Tibial nerve (tissue), 4 donors: ENCODE results near the gene ABHD3. TPM values are rescaled to one million over a fixed set of nuclear protein-coding genes. Genes with fewer than 3 reads are reported as not detected.
"Not testable (repeated sequence)": the region's sequence is repeated elsewhere in the genome, so short reads cannot be mapped to it uniquely, and the experiment has no call there.

ENCODE experiments used
- DNase-seq, 2 donors: peaks; one replicate each; pipeline ENCODE4 v3.0.0-alpha.2; 2019; ENCODE audit warnings: low spot score in 2 of 2
- H3K27ac ChIP-seq, 4 donors: fragments of 200-600 bp; sonication (generic) in 3 of 4; one replicate each; pipeline ENCODE4 v1.5.1; 2017 to 2019; ENCODE audit warnings: mild to moderate bottlenecking in 1 of 4
- H3K27me3 ChIP-seq, 2 donors: fragments of 200-600 bp; sonication (generic) in 1 of 2; one replicate each; pipeline versions ENCODE4 v1.5.1 to v1.6.0; 2017 to 2019
- H3K36me3 ChIP-seq, 3 donors: fragments of 200-600 bp; sonication (generic); one replicate each; pipeline ENCODE4 v1.5.1; 2018 to 2019
- H3K4me1 ChIP-seq, 4 donors: fragments of 200-600 bp; sonication (generic) in 3 of 4; one replicate each; pipeline ENCODE4 v1.5.1; 2017 to 2019
- H3K4me3 ChIP-seq, 4 donors: fragments of 200-600 bp; sonication (generic) in 3 of 4; one replicate each; pipeline ENCODE4 v1.5.1; 2017 to 2019; ENCODE audit warnings: mild to moderate bottlenecking in 1 of 4, moderate library complexity in 1 of 4
- H3K9me3 ChIP-seq, 4 donors: fragments of 200-600 bp; sonication (generic) in 3 of 4; one replicate each; pipeline ENCODE4 v1.5.1; 2017 to 2019
- EP300 ChIP-seq, 2 donors: sonication (generic); formaldehyde crosslinking; IDR thresholded peaks; one replicate each; pipeline ENCODE4 v1.6.1; 2017; ENCODE audit warnings: antibody characterized with exemption in 2 of 2, mild to moderate bottlenecking in 1 of 2
- POLR2A ChIP-seq, 2 donors: fragments of 450-650 bp; IDR thresholded peaks; one replicate each; pipeline ENCODE4 v1.6.1; 2017; ENCODE audit warnings: antibody characterized with exemption in 2 of 2, mild to moderate bottlenecking in 2 of 2, moderate library complexity in 2 of 2
- WGBS, 2 donors: methylation state at CpG; one replicate each; pipeline ENCODE4 v1.1.5; 2018; 5-methylcytosine and 5-hydroxymethylcytosine counted together
- total RNA-seq, 4 donors: library from RNA; depleted of rRNA; stranded (reverse); fragments of >200 nt; gene quantifications; one replicate each; pipeline ENCODE4 v1.1.0, GENCODE V29; 2016
- TF ChIP-seq, protein P1 (sequence below), 5 experiments: fragments of 200-600 bp in 3 of 5; fragments of 450-650 bp in 2 of 5; sonication (generic) in 3 of 5; IDR thresholded peaks; one replicate each; pipeline ENCODE4 v1.5.1; 2016 to 2019; ENCODE audit warnings: antibody characterized with exemption in 5 of 5, mild to moderate bottlenecking in 3 of 5, moderate library complexity in 2 of 5

The ABHD3 gene
- total RNA-seq, 4 donors from 2014 or later, result 8.6 to 15.7 (median 12.8) TPM

DNA sequence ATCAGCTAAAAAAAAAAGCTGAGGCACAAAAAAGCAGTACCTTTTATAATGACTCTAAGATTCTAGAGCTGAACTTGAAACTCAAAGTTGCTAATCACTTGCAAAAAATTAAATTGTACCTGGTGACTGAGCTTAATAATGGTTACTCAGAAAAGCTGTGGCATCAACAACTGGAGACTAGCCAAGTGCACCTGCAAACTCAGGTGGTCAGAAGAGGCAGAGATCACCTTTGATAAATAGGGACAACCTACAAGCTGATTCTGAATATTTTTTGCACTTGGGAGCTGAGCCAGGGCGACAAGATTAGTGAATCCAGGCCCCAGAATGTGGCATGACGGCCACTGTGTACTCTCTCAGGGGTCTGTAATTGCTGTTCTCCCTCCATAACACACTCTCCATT lies 3.0 kb downstream of the ABHD3 start:
- H3K27ac ChIP-seq, result no peak overlapping the region
- no peak for TF ChIP-seq EP300 (IDR thresholded peaks at IDR 0.05)
- TF ChIP-seq POLR2A (IDR thresholded peaks at IDR 0.05), result no peak
- TF ChIP-seq, protein P1, sequence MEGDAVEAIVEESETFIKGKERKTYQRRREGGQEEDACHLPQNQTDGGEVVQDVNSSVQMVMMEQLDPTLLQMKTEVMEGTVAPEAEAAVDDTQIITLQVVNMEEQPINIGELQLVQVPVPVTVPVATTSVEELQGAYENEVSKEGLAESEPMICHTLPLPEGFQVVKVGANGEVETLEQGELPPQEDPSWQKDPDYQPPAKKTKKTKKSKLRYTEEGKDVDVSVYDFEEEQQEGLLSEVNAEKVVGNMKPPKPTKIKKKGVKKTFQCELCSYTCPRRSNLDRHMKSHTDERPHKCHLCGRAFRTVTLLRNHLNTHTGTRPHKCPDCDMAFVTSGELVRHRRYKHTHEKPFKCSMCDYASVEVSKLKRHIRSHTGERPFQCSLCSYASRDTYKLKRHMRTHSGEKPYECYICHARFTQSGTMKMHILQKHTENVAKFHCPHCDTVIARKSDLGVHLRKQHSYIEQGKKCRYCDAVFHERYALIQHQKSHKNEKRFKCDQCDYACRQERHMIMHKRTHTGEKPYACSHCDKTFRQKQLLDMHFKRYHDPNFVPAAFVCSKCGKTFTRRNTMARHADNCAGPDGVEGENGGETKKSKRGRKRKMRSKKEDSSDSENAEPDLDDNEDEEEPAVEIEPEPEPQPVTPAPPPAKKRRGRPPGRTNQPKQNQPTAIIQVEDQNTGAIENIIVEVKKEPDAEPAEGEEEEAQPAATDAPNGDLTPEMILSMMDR (IDR thresholded peaks at IDR 0.05), result no peak
- H3K9me3 ChIP-seq, result peaks cover 0 to 5% (median 0%) of the 10 kb centered on the region in 4 donors
- H3K27me3 ChIP-seq, result no peaks in the 10 kb centered on the region
- peaks cover 0 to 15% (median 0%) of the 10 kb centered on the region in 4 donors for H3K4me1 ChIP-seq
- H3K4me3 ChIP-seq, result no peak overlapping the region
- WGBS, 2 donors, result 96 to 100% methylated on average over 2 of the region's 2 CpGs
- peaks cover 0 to 24% (median 0%) of the 10 kb centered on the region in 3 donors for H3K36me3 ChIP-seq
- no peak for DNase-seq

DNA sequence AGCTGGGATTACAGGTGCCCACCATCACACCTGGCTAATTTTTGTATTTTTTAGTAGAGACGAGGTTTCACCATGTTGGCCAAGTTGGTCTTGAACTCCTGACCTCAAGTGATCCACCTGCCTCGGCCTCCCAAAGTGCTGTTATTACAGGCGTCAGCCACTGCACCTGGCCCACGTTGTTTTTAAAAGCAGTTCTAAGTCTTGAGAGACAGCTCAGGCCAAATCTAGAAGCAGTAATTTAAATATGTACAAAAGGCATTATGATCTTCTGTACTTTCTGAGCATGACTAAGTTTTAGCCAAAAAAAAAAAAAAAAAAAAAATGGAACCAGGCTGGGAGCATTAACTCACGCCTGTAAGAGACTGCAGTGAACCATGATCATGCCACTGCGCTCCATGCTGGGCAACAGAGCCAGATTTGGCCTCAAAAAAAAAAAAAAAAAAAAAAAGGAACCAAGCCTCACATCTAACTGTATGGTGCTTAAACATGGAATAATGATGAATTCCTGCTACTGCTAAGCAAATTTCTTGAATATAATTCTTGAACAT lies 4.0 kb downstream of the ABHD3 start:
- H3K4me1 ChIP-seq, result peaks cover 0 to 15% (median 0%) of the 10 kb centered on the region in 4 donors
- no peaks in the 10 kb centered on the region for H3K9me3 ChIP-seq
- TF ChIP-seq POLR2A (IDR thresholded peaks at IDR 0.05) (no peak), EP300 (IDR thresholded peaks at IDR 0.05) (no peak)
- TF ChIP-seq, protein P1 (IDR thresholded peaks at IDR 0.05), result no peak
- H3K27ac ChIP-seq, result no peak overlapping the region
- DNase-seq, result no peak
- H3K4me3 ChIP-seq, result no peak overlapping the region
- 88 to 90% methylated on average over 6 of the region's 6 CpGs for WGBS, 2 donors
- no peaks in the 10 kb centered on the region for H3K27me3 ChIP-seq
- H3K36me3 ChIP-seq, result peaks cover 0 to 19% (median 0%) of the 10 kb centered on the region in 3 donors

DNA sequence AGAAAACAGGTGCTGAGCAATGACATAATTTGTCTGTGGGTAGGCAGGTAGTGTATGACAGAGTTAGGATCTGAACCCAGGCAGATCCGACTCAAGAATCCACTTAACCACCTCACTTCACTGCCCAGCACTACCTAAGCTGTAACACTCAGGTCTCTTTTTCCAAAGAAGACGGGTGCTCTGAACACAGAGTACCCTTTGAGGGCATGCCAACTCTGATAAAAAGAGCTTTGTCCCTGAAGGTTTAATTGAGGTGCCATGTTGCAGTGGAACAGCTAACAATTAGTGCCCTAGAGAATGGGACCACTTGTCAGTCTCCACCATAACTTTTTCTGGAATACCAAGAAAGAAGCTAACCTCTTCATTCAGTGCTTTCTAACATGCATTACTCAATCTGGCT lies 11.3 kb downstream of the ABHD3 start:
- 65 to 79% methylated on average over 2 of the region's 2 CpGs for WGBS, 2 donors
- no peak overlapping the region for H3K27ac ChIP-seq

DNA sequence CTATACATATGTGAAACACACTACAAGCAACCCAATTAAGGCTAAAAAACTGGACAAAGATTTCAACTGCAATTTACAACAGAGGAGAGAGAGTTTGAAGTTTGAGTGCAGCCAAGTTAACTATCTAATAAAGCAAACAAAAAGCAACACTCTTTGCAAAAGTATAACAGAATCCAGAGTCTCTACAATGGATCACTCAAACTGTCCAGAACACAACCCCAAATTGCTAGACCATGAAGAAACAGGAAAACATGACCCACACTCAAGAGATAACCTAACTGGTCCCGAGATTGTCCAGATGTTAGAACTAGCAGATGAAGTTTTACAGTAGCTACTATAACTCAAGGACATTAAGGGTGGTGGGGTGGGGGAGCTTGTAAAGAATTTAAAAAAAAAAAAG lies 14.8 kb downstream of the ABHD3 start:
- Histone ChIP-seq H3K4me3 (no peak overlapping the region), H3K9me3 (peaks cover 0 to 16% (median 6%) of the 10 kb centered on the region in 4 donors), H3K36me3 (peaks cover 0 to 46% (median 0%) of the 10 kb centered on the region in 3 donors), H3K27me3 (no peaks in the 10 kb centered on the region), H3K4me1 (peaks cover 0 to 4% (median 0%) of the 10 kb centered on the region in 4 donors), H3K27ac (no peak overlapping the region)
- no peak for DNase-seq
- WGBS, 2 donors, result 94 to 98% methylated on average over 1 of the region's 1 CpG
- TF ChIP-seq POLR2A (IDR thresholded peaks at IDR 0.05), result no peak
- TF ChIP-seq, protein P1 (IDR thresholded peaks at IDR 0.05), result no peak
- TF ChIP-seq EP300 (IDR thresholded peaks at IDR 0.05), result no peak

More for the DNA sequence above, 11.3 kb downstream of the ABHD3 start:
- no peak for DNase-seq
- Histone ChIP-seq H3K36me3 (peaks cover 0 to 56% (median 0%) of the 10 kb centered on the region in 3 donors), H3K4me1 (no peaks in the 10 kb centered on the region), H3K4me3 (no peak overlapping the region), H3K27me3 (no peaks in the 10 kb centered on the region), H3K9me3 (peaks cover 0 to 16% (median 6%) of the 10 kb centered on the region in 4 donors)
- TF ChIP-seq EP300 (IDR thresholded peaks at IDR 0.05), result no peak
- TF ChIP-seq, protein P1 (IDR thresholded peaks at IDR 0.05), result no peak
- TF ChIP-seq POLR2A (IDR thresholded peaks at IDR 0.05), result no peak

DNA sequence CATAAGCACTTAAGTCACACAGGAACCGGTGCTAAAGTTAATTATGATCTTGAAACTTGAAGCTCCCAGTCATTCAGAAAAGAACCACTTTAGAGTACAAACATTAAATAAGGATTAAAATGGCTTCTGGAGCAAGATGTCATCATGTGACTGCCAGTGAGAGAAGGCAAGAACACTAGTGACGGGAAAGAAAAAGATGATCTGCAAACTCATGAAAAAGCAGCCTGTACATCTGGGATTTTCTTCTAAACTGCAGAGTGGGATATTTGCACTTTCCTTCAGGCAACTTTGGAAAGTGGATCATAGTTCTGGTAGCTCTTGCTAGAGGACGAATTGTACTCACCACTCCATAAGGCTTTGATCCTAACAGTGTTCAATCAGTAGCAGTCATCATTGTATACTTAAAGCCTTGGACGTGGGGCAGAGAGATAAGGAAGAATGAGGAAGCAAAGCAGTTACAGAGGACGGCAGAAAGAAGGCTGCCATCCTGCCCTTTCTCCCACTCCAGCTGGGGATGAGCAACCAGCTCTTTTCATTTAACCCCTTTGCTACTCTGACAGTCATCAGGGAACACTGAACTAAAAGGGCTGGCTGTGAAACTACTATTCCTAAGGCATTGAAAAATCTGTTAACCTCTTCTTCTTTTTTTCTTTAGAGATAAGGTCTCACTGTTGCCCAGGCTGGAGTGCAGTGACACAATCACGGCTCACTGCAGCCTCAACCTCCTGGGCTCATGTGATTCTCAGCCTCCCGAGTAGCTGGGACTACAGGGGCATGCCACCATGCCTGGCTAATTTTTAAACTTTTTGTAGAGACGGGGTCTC lies 18.1 kb downstream of the ABHD3 start:
- DNase-seq, result no peak
- no peak for TF ChIP-seq EP300 (IDR thresholded peaks at IDR 0.05)
- no peak for TF ChIP-seq POLR2A (IDR thresholded peaks at IDR 0.05)
- TF ChIP-seq, protein P1 (IDR thresholded peaks at IDR 0.05), result no peak
- no peak overlapping the region for H3K4me3 ChIP-seq
- no peaks in the 10 kb centered on the region for H3K27me3 ChIP-seq
- peaks cover 0 to 16% (median 6%) of the 10 kb centered on the region in 4 donors for H3K9me3 ChIP-seq
- H3K4me1 ChIP-seq, result peaks cover 0 to 18% (median 2%) of the 10 kb centered on the region in 4 donors
- peaks cover 0 to 14% (median 0%) of the 10 kb centered on the region in 3 donors for H3K36me3 ChIP-seq
- WGBS, 2 donors, result 40 to 44% methylated on average over 8 of the region's 8 CpGs
- peak overlapping the region in 2 of 4 donors; percentile 4 to 52 for H3K27ac ChIP-seq

DNA sequence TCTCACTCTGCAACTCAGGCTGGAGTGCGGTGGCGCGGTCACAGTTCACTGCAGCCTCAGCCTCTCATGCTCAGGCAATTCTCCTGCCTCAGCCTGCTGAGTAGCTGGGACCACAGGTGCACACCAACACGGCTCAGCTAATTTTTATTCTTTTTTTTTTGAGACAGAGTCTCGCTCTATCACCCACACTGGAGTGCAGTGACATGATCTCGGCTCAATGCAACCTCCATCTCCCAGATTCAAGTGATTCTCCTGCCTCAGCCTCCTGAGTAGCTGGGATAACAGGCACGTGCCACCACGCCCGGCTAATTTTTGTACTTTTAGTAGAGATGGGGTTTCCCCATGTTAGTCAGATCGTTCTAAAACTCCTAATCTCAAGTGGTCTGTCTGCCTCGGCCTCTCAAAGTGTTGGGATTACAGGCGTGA lies 19.0 kb downstream of the ABHD3 start:
- H3K27me3 ChIP-seq, H3K36me3 ChIP-seq, H3K4me3 ChIP-seq, DNase-seq, H3K27ac ChIP-seq: not testable (repeated sequence)
- peaks cover 0 to 18% (median 2%) of the 10 kb centered on the region in 4 donors for H3K4me1 ChIP-seq
- H3K9me3 ChIP-seq, result peaks cover 0 to 11% (median 4%) of the 10 kb centered on the region in 4 donors
- WGBS, 2 donors, result 95 to 96% methylated on average over 12 of the region's 12 CpGs
